22Rv1 (cell line): Measurements from ENCODE around the gene IGFBP7.

Experiments used
- CTCF ChIP-seq: fragments of 450-650 bp; IDR thresholded peaks from 2 replicates; pipeline ENCODE4 v1.5.1; 2017; ENCODE audit warnings: mild to moderate bottlenecking
- ZFX ChIP-seq: fragments of 450-650 bp; IDR thresholded peaks from 2 replicates; pipeline ENCODE4 v1.6.1; 2017; ENCODE audit warnings: antibody characterized with exemption, borderline replicate concordance

DNA sequence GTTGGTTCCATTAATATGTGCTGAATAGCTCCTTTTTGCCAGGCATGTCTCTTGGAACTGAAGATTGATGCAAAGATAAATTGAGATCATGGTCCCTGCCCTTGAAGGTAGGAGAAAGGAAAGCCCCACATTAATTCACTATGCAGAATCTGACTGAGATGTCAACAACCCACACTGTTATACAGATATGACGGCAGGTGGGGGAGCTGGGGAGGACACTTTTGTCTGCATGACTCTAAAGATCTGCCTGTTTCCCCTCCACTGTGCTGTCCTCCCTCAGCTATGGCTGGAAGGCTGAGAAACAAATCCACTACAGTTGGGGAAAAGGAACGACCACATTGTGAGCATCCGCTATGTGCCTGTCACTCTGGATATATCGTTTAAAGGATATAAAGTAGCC is 36.3 kb upstream of the IGFBP7 start:
- TF ChIP-seq CTCF (no peak), ZFX (no peak)
